Measurements from ENCODE around the gene LRIG1.

DNA sequence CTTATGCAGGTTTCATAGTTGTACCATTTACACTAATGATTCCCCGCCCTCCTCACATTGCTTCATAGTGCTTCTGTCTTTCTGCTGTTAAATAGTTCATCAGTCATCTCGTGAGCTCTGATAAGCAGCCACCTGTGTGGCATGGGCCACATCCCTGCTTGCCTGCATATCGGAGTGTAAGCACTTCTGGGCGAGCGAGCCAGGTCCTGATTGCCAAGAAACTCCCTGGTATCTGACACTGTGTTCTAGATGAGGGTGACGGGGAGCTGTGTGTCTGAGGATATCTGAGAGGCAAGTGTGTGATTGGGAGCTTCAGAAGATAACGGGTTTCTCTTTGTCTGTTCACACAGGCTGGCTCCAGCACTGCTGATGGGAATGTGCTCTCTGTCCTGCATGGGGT lies 130.6 kb downstream of the LRIG1 start:
- TF ChIP-seq, protein P1, sequence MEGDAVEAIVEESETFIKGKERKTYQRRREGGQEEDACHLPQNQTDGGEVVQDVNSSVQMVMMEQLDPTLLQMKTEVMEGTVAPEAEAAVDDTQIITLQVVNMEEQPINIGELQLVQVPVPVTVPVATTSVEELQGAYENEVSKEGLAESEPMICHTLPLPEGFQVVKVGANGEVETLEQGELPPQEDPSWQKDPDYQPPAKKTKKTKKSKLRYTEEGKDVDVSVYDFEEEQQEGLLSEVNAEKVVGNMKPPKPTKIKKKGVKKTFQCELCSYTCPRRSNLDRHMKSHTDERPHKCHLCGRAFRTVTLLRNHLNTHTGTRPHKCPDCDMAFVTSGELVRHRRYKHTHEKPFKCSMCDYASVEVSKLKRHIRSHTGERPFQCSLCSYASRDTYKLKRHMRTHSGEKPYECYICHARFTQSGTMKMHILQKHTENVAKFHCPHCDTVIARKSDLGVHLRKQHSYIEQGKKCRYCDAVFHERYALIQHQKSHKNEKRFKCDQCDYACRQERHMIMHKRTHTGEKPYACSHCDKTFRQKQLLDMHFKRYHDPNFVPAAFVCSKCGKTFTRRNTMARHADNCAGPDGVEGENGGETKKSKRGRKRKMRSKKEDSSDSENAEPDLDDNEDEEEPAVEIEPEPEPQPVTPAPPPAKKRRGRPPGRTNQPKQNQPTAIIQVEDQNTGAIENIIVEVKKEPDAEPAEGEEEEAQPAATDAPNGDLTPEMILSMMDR (IDR thresholded peaks at IDR 0.05) = no peak
- TF ChIP-seq POLR2A (IDR thresholded peaks at IDR 0.05) = no peak
- no peak for TF ChIP-seq POLR2AphosphoS5 (IDR thresholded peaks at IDR 0.05; ENCODE audit: insufficient read depth in 1 of 2, low read depth in 1 of 2)
